ENCODE data around the gene NCOA1.

Gene NCOA1

DNA sequence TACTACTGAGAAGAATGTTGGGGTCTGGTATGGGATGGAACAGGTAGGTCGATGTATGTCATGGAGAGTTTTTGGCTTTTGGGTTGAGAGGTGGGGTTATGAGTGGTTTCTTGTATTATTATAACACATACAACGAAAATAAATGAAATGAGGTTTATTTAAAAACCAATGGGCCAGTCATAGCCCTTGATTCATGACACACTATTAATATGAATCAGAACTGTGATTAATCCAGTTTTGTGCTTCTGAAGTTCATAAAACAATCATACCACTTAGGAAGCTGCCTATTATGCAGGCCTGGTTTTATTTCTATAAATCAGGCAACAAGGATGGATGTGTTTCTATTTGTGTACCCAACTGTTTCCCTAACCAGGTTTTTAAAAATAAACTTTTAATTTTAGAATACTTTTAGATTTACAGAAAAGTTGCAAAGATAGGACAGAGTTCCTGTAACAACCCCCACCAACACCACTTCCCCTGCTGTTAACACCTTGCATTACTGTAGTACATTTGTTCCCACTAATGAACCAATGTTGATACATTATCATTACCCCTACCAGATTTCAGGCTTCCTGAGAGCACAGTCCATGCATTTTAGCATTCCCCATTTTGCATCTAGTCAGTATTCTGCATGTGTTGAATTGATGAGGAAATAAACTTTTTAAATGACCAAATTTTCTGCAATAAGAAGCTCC, 37.5 kb upstream of the NCOA1 start:
- Histone ChIP-seq H3K36me3 (replicated peaks) (no peaks in the 10 kb centered on the region), H3K27ac (no peak overlapping the region), H3K27me3 (replicated peaks) (no peaks in the 10 kb centered on the region), H3K4me3 (ENCODE audit: low read depth, low read length) (peak overlapping the region; percentile 42)
- TF ChIP-seq, protein P1, sequence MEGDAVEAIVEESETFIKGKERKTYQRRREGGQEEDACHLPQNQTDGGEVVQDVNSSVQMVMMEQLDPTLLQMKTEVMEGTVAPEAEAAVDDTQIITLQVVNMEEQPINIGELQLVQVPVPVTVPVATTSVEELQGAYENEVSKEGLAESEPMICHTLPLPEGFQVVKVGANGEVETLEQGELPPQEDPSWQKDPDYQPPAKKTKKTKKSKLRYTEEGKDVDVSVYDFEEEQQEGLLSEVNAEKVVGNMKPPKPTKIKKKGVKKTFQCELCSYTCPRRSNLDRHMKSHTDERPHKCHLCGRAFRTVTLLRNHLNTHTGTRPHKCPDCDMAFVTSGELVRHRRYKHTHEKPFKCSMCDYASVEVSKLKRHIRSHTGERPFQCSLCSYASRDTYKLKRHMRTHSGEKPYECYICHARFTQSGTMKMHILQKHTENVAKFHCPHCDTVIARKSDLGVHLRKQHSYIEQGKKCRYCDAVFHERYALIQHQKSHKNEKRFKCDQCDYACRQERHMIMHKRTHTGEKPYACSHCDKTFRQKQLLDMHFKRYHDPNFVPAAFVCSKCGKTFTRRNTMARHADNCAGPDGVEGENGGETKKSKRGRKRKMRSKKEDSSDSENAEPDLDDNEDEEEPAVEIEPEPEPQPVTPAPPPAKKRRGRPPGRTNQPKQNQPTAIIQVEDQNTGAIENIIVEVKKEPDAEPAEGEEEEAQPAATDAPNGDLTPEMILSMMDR (IDR thresholded peaks at IDR 0.05; ENCODE audit: low read depth, low read length, missing control alignments), result no peak
- in situ Hi-C loops (cut with HindIII; ENCODE audit: low pct_ligation_motif_present, low sequenced_read_pairs), result no loop called here
- DNase-seq, result no peak

DNA sequence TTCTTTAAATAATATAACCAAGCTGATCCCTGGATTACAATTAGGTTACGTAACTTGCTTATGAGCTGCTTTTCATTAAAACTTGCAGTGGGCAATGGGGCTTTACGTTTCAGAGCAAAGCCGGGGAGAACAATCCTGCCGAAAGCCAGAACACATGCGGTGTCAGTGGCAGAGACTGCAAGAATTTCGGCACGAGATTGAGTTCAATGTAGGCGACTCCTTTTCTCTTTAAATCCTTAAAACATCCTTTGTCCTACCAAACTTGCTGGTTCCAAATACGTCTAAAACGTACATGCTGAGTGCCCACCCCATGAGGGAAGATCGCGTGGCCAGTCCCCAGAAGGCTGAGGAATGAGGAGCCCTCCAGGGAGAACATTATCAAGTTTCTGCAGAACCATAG, 36.8 kb upstream of the NCOA1 start:
- Histone ChIP-seq H3K27me3 (replicated peaks) (no peaks in the 10 kb centered on the region), H3K27ac (no peak overlapping the region), H3K4me3 (ENCODE audit: low read depth, low read length) (peak overlapping the region; percentile 42), H3K36me3 (replicated peaks) (no peaks in the 10 kb centered on the region)
- in situ Hi-C loops (cut with HindIII; ENCODE audit: low pct_ligation_motif_present, low sequenced_read_pairs), result no loop called here
- TF ChIP-seq, protein P1 (IDR thresholded peaks at IDR 0.05; ENCODE audit: low read depth, low read length, missing control alignments), result no peak
- peak; percentile 9 for DNase-seq

DNA sequence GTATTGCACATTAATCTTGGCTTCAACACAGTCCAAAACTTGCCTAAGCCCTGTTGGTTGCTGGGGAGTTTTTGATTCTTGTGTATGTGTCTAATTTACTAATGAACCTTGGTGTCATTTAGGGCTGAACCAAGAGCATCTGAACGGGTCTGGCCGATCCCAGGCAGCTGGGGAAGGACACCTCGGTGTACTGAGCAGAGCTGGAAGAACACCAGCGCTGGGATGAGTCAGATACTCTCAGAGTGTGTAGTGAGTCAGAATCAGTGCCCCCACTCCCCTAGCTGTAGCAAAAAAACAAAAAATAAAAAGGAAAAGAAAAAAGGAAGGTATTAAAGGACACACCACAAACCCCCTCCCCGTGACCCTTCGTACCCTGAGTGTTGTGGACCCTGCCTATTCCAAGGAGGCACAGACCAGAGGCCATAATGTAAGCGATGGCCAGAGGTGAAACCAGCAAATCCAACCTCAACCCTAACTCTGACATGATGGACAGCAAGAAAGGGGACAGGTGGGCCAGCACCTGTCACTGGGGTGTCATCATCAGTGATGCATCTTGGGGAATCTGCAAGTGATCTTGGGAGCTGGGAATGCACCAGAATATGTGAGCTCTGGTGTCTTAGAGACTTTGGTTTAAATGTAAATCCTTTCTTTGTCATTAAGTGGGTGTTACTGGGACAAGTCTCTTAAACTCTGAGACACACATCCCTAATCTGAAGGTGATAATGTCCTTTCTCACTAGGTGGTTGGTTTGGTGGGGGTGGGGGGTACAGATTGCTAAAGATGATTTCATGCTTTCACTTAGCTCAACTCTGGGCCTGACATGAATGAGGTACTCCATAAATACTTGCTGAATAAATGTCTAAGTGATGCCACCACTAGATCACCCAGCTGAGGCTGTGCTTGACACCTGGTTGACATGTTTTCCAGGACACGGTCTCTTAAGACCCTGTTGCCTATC, 34.2 kb upstream of the NCOA1 start:
- TF ChIP-seq, protein P1 (IDR thresholded peaks at IDR 0.05; ENCODE audit: low read depth, low read length, missing control alignments), result no peak
- DNase-seq, result peak; percentile 86
- Histone ChIP-seq H3K4me3 (ENCODE audit: low read depth, low read length) (no peak overlapping the region), H3K36me3 (replicated peaks) (no peaks in the 10 kb centered on the region), H3K27ac (no peak overlapping the region), H3K27me3 (replicated peaks) (no peaks in the 10 kb centered on the region)
- in situ Hi-C loops (cut with HindIII; ENCODE audit: low pct_ligation_motif_present, low sequenced_read_pairs), result no loop called here

DNA sequence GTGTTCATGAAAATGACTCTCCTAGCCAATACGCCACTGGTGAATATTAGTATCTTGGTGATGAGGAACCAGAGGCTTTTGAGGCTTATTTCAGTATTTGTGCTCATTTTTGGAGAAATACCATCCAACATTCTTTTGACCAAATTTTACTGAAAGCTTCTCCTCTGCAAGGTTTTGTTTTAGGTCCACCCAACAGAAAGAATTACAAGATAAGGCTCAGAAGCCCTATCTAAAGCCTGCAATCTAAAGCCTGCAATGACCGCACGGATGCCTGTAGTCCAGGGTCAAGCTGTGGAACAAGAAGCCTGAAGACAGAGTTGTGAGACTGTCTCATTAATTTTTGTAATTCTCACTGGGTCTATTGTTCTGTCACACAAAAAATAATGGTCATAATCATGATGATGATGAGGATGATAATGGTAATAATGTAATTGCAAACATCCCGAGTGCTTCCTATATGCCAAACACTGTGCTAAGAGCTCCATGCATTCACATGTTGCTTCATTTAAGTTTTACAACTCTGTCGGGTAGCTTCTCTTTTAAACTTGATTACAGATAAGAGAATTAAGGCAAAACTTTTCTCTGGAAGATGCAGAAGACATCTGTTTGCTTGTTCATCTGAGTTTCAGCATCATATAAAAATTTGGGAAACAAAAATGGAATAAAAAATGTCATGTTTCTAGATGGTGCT, 33.2 kb upstream of the NCOA1 start:
- in situ Hi-C loops (cut with HindIII; ENCODE audit: low pct_ligation_motif_present, low sequenced_read_pairs), result no loop called here
- TF ChIP-seq, protein P1 (IDR thresholded peaks at IDR 0.05; ENCODE audit: low read depth, low read length, missing control alignments), result no peak

DNA sequence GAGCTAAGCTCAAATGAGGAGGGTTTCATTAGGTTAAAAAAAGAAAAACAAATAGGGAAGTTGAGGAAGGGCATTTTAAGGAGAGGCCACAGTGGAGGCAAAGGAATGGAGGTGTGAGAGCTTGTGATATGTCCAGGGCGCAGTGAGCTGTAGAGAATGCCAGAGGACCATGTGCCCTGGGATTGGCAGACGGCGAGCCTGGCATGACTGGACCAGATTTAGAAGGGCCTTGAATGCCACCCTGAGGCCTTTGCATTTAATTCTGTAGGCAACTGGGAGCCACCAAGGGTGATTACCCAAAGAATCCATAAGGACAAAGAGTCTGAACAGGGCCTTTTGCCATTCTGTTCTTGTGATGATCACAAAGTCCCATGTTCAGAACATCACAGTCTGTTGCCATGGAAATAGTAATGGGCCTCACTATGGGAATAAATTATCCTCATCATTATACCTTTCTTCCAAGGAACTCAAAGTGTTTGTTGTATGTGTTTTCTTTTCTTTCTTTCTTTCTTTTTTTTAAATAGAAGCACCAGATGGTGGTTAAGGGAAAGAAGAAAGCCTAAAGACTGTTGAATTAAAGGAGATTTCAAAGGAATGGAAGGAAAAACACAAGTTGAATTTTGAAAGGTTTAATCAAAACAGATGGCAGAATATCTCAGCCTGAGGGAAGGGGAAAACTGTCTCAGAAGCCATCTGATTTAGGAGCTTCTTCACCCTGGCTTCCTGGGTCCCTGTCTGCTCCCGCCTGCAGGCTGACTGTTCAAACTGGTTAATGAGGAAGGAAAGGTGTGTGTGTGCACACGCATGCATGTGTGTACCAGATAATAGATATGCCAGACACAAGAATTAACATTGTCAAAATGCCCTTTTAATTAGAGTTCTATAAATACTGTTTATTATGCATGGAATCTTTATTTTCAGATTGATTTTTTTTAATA, 31.6 kb upstream of the NCOA1 start:
- TF ChIP-seq, protein P1 (IDR thresholded peaks at IDR 0.05; ENCODE audit: low read depth, low read length, missing control alignments), result no peak
- H3K36me3 ChIP-seq (replicated peaks), result no peaks in the 10 kb centered on the region
- no peaks in the 10 kb centered on the region for H3K27me3 ChIP-seq (replicated peaks)
- no peak for DNase-seq
- H3K4me3 ChIP-seq (ENCODE audit: low read depth, low read length), result no peak overlapping the region
- in situ Hi-C loops (cut with HindIII; ENCODE audit: low pct_ligation_motif_present, low sequenced_read_pairs), result no loop called here
- no peak overlapping the region for H3K27ac ChIP-seq

More for the DNA sequence above, 33.2 kb upstream of the NCOA1 start:
- H3K4me3 ChIP-seq (ENCODE audit: low read depth, low read length), result no peak overlapping the region
- no peaks in the 10 kb centered on the region for H3K27me3 ChIP-seq (replicated peaks)
- no peak for DNase-seq
- no peak overlapping the region for H3K27ac ChIP-seq
- H3K36me3 ChIP-seq (replicated peaks), result no peaks in the 10 kb centered on the region
